ENCODE measurements around the gene EDNRB.

DNA sequence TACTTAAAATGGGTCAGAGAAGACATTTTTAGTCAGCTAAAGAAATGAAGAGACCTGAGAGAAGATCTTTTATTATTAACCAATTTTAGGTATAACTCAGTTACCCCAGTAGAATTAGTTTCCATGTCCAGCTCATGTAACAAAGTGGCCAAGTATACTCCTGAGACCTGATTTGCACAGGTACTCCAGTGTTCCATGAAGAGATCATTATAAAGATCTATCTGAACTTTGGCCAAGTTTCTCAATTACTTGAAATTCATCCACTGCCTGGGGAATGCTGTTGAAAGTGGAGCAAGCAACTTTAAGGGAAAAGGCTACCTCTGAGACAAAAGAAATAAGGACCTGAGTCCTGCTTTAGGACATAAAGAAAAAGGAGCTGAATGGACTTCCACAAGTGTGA, 47.0 kb downstream of the EDNRB start:
- TF ChIP-seq, protein P1, sequence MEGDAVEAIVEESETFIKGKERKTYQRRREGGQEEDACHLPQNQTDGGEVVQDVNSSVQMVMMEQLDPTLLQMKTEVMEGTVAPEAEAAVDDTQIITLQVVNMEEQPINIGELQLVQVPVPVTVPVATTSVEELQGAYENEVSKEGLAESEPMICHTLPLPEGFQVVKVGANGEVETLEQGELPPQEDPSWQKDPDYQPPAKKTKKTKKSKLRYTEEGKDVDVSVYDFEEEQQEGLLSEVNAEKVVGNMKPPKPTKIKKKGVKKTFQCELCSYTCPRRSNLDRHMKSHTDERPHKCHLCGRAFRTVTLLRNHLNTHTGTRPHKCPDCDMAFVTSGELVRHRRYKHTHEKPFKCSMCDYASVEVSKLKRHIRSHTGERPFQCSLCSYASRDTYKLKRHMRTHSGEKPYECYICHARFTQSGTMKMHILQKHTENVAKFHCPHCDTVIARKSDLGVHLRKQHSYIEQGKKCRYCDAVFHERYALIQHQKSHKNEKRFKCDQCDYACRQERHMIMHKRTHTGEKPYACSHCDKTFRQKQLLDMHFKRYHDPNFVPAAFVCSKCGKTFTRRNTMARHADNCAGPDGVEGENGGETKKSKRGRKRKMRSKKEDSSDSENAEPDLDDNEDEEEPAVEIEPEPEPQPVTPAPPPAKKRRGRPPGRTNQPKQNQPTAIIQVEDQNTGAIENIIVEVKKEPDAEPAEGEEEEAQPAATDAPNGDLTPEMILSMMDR (optimal IDR thresholded peaks at IDR 0.05 in 1 of 3, IDR thresholded peaks at IDR 0.05 in 1 of 3, conservative IDR thresholded peaks at IDR 0.05 in 1 of 3; ENCODE audit: extremely low read depth in 1 of 3, insufficient read depth in 2 of 3, low read length in 3 of 3), result no peak
- TF ChIP-seq EZH2 (IDR thresholded peaks at IDR 0.05; ENCODE audit: low read length), result no peak
